ENCODE data around the gene ANTXR1. TPM values are rescaled to one million over a fixed set of nuclear protein-coding genes. Genes with fewer than 3 reads are reported as not detected.

The ANTXR1 gene
- total and polyA plus RNA-seq, 2 donors (not counting 3 experiments of a cell fraction or from before 2014, with no cell fraction given): 4.2 to 17.3 TPM

DNA sequence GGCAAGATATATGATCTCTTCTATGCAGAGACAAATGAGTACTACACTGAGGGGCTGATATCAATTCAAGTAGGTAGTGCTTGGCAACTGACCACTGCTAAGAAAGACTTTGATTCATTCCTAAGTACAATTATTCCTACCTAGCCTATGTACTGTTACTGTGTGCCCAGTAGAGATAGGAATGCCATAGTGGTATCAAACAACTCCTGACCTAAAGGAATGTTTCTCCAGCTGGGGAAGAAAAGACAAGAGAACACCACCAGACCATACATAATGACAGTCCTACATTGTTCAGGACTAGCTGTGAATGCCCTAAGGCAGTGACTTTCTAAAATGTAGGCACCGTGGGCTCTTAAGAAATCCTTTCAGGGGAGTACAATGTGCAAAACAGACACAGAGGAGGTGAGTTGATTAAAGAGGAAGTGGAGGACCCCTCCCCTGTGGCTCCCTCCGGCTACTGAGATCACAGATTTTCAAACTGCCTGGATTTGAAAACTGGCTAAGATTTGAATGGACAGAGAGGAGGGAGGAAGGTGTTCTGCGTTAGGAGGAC, 89.1 kb downstream of the ANTXR1 start:
- CTCF ChIA-PET: no interaction called here
- FAIRE-seq (no peak), DNase-seq (ENCODE audit: low read depth, low spot score) (no peak)
- Histone ChIP-seq H3K79me2 (ENCODE audit: control insufficient read depth, insufficient read depth, low read length) (no peaks in the 10 kb centered on the region), H2AFZ (ENCODE audit: low read depth, low read length) (no peak overlapping the region), H3K4me1 (ENCODE audit: control insufficient read depth, extremely low read depth, insufficient read depth, low read length) (peaks cover 4% of the 10 kb centered on the region), H3K27me3 (ENCODE audit: control insufficient read depth in 2 of 2, insufficient read depth in 2 of 2, low read length in 2 of 2) (no peaks in the 10 kb centered on the region), H3K9me1 (replicated peaks; ENCODE audit: control insufficient read depth, extremely low read depth, insufficient read depth, low read length) (no peaks in the 10 kb centered on the region), H3K9me3 (replicated peaks; ENCODE audit: control insufficient read depth, insufficient read depth, low read length) (no peaks in the 10 kb centered on the region), H3K4me2 (ENCODE audit: insufficient read depth, low read length) (no peak overlapping the region), H3K9ac (replicated peaks; ENCODE audit: extremely low read depth, insufficient read depth, low read length) (no peak overlapping the region), H3K27ac (ENCODE audit: insufficient read depth, low read depth, low read length) (no peak overlapping the region), H4K20me1 (replicated peaks; ENCODE audit: control insufficient read depth, extremely low read depth, insufficient read depth, low read length) (no peaks in the 10 kb centered on the region), H3K36me3 (ENCODE audit: control insufficient read depth in 2 of 2, extremely low read depth in 1 of 2, insufficient read depth in 2 of 2, low read length in 2 of 2) (no peaks in the 10 kb centered on the region), H3K4me3 (replicated peaks in 1 of 3; ENCODE audit: insufficient read depth in 1 of 3, low read depth in 1 of 3, low read length in 3 of 3) (no peak overlapping the region)
- intact Hi-C loops (cut with micrococcal nuclease) (no loop called here), dilution Hi-C loops (cut with MboI; ENCODE audit: extremely low pct_ligation_motif_present, low sequenced_read_pairs) (no loop called here)
- BruUV-seq (replicated peaks): no TSS peak
- POLR2A ChIA-PET: no interaction called here
- no peak for TF ChIP-seq EZH2 (IDR thresholded peaks at IDR 0.05; ENCODE audit: borderline replicate concordance, low read depth, low read length, severe bottlenecking)

- POLR2A ChIA-PET: no interaction called here
- FAIRE-seq (no peak), DNase-seq (ENCODE audit: low read depth, low spot score) (no peak)
- H3K27me3 ChIP-seq (ENCODE audit: control insufficient read depth in 2 of 2, insufficient read depth in 2 of 2, low read length in 2 of 2): no peaks in the 10 kb centered on the region
- BruUV-seq (replicated peaks): no TSS peak
- TF ChIP-seq, protein P1, sequence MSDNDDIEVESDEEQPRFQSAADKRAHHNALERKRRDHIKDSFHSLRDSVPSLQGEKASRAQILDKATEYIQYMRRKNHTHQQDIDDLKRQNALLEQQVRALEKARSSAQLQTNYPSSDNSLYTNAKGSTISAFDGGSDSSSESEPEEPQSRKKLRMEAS (IDR thresholded peaks at IDR 0.05; ENCODE audit: insufficient read depth, insufficient read length): no peak
- no peak for TF ChIP-seq FOS (IDR thresholded peaks at IDR 0.05; ENCODE audit: borderline replicate concordance, insufficient read depth, low read length)
- no peak for TF ChIP-seq MYC (IDR thresholded peaks at IDR 0.05; ENCODE audit: low read depth, low read length)
- TF ChIP-seq, protein P2, sequence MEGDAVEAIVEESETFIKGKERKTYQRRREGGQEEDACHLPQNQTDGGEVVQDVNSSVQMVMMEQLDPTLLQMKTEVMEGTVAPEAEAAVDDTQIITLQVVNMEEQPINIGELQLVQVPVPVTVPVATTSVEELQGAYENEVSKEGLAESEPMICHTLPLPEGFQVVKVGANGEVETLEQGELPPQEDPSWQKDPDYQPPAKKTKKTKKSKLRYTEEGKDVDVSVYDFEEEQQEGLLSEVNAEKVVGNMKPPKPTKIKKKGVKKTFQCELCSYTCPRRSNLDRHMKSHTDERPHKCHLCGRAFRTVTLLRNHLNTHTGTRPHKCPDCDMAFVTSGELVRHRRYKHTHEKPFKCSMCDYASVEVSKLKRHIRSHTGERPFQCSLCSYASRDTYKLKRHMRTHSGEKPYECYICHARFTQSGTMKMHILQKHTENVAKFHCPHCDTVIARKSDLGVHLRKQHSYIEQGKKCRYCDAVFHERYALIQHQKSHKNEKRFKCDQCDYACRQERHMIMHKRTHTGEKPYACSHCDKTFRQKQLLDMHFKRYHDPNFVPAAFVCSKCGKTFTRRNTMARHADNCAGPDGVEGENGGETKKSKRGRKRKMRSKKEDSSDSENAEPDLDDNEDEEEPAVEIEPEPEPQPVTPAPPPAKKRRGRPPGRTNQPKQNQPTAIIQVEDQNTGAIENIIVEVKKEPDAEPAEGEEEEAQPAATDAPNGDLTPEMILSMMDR (IDR thresholded peaks at IDR 0.05; ENCODE audit: extremely low read depth in 1 of 2, insufficient read depth in 1 of 2, low read depth in 1 of 2, low read length in 2 of 2): no peak
- no peak for TF ChIP-seq GATA2 (IDR thresholded peaks at IDR 0.05; ENCODE audit: insufficient read depth, insufficient read length, low read depth, low read length)
- TF ChIP-seq EZH2 (IDR thresholded peaks at IDR 0.05; ENCODE audit: borderline replicate concordance, low read depth, low read length, severe bottlenecking): no peak
- no peak for TF ChIP-seq JUN (IDR thresholded peaks at IDR 0.05; ENCODE audit: borderline replicate concordance, insufficient read depth, insufficient read length, low read depth)
- H3K9me3 ChIP-seq (replicated peaks; ENCODE audit: control insufficient read depth, insufficient read depth, low read length): no peaks in the 10 kb centered on the region
- H3K4me3 ChIP-seq (replicated peaks in 1 of 3; ENCODE audit: insufficient read depth in 1 of 3, low read depth in 1 of 3, low read length in 3 of 3): no peak overlapping the region
- intact Hi-C loops (cut with micrococcal nuclease) (no loop called here), dilution Hi-C loops (cut with MboI; ENCODE audit: extremely low pct_ligation_motif_present, low sequenced_read_pairs) (no loop called here)
- H3K4me2 ChIP-seq (ENCODE audit: insufficient read depth, low read length): no peak overlapping the region
- no peaks in the 10 kb centered on the region for H3K9me1 ChIP-seq (replicated peaks; ENCODE audit: control insufficient read depth, extremely low read depth, insufficient read depth, low read length)
- H3K27ac ChIP-seq (ENCODE audit: insufficient read depth, low read depth, low read length): no peak overlapping the region
- H3K4me1 ChIP-seq (ENCODE audit: control insufficient read depth, extremely low read depth, insufficient read depth, low read length): no peaks in the 10 kb centered on the region
- no peaks in the 10 kb centered on the region for H4K20me1 ChIP-seq (replicated peaks; ENCODE audit: control insufficient read depth, extremely low read depth, insufficient read depth, low read length)
- no peaks in the 10 kb centered on the region for H3K36me3 ChIP-seq (ENCODE audit: control insufficient read depth in 2 of 2, extremely low read depth in 1 of 2, insufficient read depth in 2 of 2, low read length in 2 of 2)
- CTCF ChIA-PET: interaction anchor here (1.2 kb wide), 1 partner anchor 19 kb away, joined by 3 read pairs; no protein-coding TSS in a partner anchor
- no peak overlapping the region for H2AFZ ChIP-seq (ENCODE audit: low read depth, low read length)
- H3K79me2 ChIP-seq (ENCODE audit: control insufficient read depth, insufficient read depth, low read length): no peaks in the 10 kb centered on the region
- H3K9ac ChIP-seq (replicated peaks; ENCODE audit: extremely low read depth, insufficient read depth, low read length): no peak overlapping the region
Observed at GRCh38 chr2:69103419-69103818, 90.4 kb downstream of the ANTXR1 start.
